Measurements from ENCODE around the gene TGFBR3. TPM values are rescaled to one million over a fixed set of nuclear protein-coding genes. Genes with fewer than 3 reads are reported as not detected.

The TGFBR3 gene
- total and polyA plus RNA-seq, 2 of the 8 experiments (the other 6 are each of a cell fraction or from before 2014, with no cell fraction given) = 2.0 to 6.1 TPM

GRCh38 chr1:91784616-91785015 lies 101.3 kb downstream of the TGFBR3 start (continued):
- no peak for TF ChIP-seq EZH2 (IDR thresholded peaks at IDR 0.05; ENCODE audit: low read depth, low read length, severe bottlenecking)
- no peak for TF ChIP-seq MAX (IDR thresholded peaks at IDR 0.05)
- TF ChIP-seq TCF12 (IDR thresholded peaks at IDR 0.05; ENCODE audit: low read depth, low read length) = no peak

Data from H1 (cell line).